VCaP (cell line): ENCODE measurements around the gene RPS19.

Experiments used
- H3K27ac ChIP-seq: fragments of 450-650 bp; 2 replicates; pipeline ENCODE4 v1.5.1; 2017
- TF ChIP-seq, protein P1 (sequence below): fragments of 450-650 bp; conservative IDR thresholded peaks from 2 replicates; pipeline ENCODE4 v1.5.1; 2017; ENCODE audit warnings: mild to moderate bottlenecking, moderate library complexity

The RPS19 gene

GRCh38 chr19:41903193-41903953 lies 43.3 kb downstream of the RPS19 start:
- TF ChIP-seq, protein P1, sequence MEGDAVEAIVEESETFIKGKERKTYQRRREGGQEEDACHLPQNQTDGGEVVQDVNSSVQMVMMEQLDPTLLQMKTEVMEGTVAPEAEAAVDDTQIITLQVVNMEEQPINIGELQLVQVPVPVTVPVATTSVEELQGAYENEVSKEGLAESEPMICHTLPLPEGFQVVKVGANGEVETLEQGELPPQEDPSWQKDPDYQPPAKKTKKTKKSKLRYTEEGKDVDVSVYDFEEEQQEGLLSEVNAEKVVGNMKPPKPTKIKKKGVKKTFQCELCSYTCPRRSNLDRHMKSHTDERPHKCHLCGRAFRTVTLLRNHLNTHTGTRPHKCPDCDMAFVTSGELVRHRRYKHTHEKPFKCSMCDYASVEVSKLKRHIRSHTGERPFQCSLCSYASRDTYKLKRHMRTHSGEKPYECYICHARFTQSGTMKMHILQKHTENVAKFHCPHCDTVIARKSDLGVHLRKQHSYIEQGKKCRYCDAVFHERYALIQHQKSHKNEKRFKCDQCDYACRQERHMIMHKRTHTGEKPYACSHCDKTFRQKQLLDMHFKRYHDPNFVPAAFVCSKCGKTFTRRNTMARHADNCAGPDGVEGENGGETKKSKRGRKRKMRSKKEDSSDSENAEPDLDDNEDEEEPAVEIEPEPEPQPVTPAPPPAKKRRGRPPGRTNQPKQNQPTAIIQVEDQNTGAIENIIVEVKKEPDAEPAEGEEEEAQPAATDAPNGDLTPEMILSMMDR = no peak
- peak overlapping the region; percentile 87 for H3K27ac ChIP-seq

- peak overlapping the region; percentile 87 for H3K27ac ChIP-seq
- TF ChIP-seq, protein P1 = no peak
Measured at GRCh38 chr19:41904118-41904870, 44.2 kb downstream of the RPS19 start.

GRCh38 chr19:41905273-41906002 lies 45.4 kb downstream of the RPS19 start:
- TF ChIP-seq, protein P1 = no peak
- H3K27ac ChIP-seq = peak overlapping the region; percentile 87

DNA sequence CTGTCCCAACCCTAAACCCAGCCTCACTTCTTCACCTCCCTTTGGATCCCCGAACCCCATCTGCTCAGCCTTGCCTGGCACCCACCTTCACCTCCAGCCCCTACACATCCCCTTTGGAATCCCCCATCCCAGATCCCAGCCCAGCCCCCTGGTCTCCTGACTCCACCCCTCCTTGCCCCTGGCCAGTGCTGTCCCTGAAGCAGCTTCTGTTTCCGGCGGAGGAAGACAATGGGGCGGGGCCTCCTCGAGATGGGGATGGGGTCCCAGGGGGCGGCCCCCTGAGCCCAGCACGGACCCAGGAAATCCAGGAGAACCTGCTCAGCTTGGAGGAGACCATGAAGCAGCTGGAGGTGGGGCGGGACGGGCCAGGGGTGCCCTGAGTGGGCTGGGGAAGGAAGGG lies 46.2 kb downstream of the RPS19 start:
- TF ChIP-seq, protein P1 = no peak
- peak overlapping the region; percentile 87 for H3K27ac ChIP-seq

DNA sequence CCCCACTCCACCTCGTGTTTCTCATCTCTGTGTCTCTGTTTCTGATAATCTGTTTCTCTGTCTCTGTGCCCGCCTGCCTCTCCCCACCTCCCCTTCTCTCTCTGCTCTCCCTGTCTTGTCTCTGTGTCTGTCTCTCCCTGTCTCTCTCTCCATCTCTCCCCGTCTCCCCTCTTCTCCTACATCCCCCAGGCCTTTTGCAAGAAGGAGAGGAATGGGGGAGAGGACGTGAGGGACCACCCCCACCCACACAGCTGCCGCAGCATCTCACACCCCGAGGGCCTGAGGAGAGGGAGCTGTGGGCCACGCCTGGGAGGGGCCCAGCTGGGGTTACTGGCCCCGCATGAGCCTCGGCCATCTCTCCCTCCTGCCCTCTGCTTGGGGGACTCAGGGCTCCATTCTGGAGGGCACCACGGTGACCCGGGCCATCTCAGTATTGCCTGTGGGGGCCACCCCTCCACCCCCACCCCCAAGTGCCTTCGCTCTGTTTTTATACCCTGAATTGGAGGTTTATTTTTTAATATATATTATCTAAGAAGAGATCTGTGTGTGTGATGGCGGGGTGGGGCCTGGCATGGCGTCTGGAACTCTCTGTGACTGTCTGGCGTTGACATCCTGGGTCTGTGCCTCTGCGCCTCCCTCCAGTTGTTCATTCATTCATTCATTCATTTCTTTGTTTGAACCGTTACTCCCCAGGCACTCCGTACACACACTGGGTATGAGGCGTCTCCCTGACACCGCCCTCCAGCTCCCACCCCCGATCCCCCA lies 47.0 kb downstream of the RPS19 start:
- H3K27ac ChIP-seq = no peak overlapping the region
- TF ChIP-seq, protein P1 = no peak

- H3K27ac ChIP-seq = no peak overlapping the region
- TF ChIP-seq, protein P1 = no peak
Measured at GRCh38 chr19:41907994-41908615, 48.0 kb downstream of the RPS19 start.
